ENCODE measurements around the gene COL2A1. TPM values are rescaled to one million over a fixed set of nuclear protein-coding genes. Genes with fewer than 3 reads are reported as not detected.
A peak's percentile ranks its signal among the peaks of the same experiment; 100 is the strongest.

Gene COL2A1
- total and polyA plus RNA-seq, 4 experiments from 2014 or later: not detected

DNA sequence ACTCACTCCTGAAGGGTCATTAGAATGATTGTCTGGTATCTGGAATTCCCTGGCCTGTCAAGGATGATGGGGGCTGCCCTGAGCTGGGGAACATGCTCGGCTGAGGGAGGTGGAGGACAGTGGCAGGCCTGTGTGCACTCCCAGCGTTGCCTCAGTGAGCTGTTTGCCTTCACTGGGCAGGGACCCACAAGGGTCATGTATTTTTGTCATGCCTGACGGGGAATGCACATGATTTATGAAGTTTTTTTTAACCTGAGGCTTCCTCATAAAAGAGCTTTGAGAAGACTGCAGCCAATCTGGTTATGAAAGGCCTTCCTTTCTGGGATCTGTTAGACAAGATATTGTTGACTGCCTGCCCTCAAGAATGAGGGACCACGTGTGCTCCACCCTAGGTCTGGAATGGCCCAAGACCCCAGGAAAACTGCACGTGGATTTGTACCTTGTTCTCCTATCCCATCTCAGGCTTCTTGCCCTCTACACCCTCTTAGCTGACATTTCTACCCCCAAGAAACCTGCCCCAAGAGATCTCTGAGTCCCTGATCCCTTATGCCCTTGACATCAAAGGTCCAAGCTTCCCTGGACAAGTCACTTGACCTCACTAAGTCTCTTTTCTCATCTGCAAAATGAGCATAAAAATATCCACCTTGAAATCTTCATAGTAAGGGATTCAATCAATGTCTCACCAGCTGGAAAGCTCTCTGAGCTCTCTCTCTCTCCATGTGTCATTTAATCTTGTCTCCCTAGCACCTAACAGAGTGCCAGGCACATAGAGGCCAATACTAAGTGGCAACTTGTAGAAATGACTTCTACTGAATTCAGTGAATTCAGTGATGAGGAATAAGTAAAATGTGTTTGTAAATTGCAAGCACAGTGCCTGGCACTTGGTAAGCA lies 24.5 kb upstream of the COL2A1 start:
- DNase-seq: no peak
- Histone ChIP-seq H3K9me3 (ENCODE audit: control insufficient read depth in 1 of 2, low read length in 2 of 2) (no peaks in the 10 kb centered on the region), H3K4me1 (ENCODE audit: insufficient read depth, low read length) (no peaks in the 10 kb centered on the region), H3K4me3 (ENCODE audit: low read length in 2 of 2) (no peak overlapping the region), H3K27me3 (ENCODE audit: insufficient read depth, low read length) (no peaks in the 10 kb centered on the region), H3K27ac (ENCODE audit: low read depth, low read length) (no peak overlapping the region), H3K36me3 (ENCODE audit: insufficient read depth, low read length) (no peaks in the 10 kb centered on the region)
- ChIA-PET POLR2A (ENCODE audit: partially characterized antibody) (interaction anchor here (0.6 kb wide), 1 partner anchor 311 kb away, joined by 3 read pairs; no protein-coding TSS in a partner anchor), CTCF (ENCODE audit: partially characterized antibody) (no interaction called here)
- H3K36me3 Mint-ChIP-seq: no peaks in the 10 kb centered on the region
- peak overlapping the region in 1 of 7 donors; percentile 8 for H3K27ac Mint-ChIP-seq
- no peaks in the 10 kb centered on the region for H3K4me1 Mint-ChIP-seq
- H3K9me3 Mint-ChIP-seq: no peaks in the 10 kb centered on the region
- H3K27me3 Mint-ChIP-seq: peaks cover 2 to 4% of the 10 kb centered on the region in 2 donors
- H3K4me3 Mint-ChIP-seq: no peak overlapping the region
- intact Hi-C loops (cut with micrococcal nuclease): no loop called here

DNA sequence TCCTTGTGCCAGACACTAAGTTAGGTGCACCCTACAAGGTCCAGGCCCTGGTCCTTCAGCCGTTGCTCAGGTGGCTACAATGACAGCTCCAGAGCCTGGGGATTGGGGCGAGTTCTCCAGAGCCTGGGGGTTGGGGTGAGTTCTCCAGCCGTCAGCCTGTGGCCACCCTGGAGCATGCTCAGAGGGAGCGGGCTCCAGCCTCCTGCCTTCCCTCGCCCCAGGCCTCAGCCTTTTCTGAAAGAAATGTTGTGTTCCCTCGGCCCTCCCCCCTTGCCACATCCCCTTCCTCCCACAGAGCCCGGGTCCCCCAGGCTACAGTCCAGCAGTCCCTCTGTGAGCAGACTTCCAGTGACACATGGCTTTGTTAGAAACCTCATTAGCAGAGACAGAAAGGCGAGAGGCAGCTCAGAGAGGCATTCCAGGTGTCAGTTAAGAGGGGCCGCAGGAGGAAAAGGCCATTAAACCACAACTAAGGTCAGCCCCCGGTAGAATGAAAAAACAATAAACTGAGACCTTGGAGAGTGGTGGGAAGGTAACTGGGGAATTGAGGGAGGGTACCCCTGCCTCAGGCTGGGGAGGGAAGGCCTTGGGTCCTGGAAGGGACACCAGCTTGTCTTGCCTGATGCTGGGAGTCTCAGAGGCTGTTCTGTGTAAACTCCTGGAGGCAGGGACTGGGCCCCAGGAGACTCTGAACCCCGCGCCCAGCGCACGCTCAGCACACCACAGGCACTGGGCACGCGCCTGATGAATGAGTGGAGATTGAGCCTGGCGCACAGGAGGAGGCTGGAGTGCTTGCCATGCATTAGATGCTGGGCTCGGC lies 23.1 kb upstream of the COL2A1 start:
- Mint-ChIP-seq H3K4me1 (no peaks in the 10 kb centered on the region), H3K4me3 (no peak overlapping the region), H3K36me3 (no peaks in the 10 kb centered on the region), H3K27ac (no peak overlapping the region), H3K27me3 (peaks cover 4 to 5% of the 10 kb centered on the region in 2 donors), H3K9me3 (no peaks in the 10 kb centered on the region)
- H3K9me3 ChIP-seq (ENCODE audit: control insufficient read depth in 1 of 2, low read length in 2 of 2): no peaks in the 10 kb centered on the region
- intact Hi-C loops (cut with micrococcal nuclease): no loop called here
- CTCF ChIA-PET (ENCODE audit: partially characterized antibody): no interaction called here
- H3K4me3 ChIP-seq (ENCODE audit: low read length in 2 of 2): no peak overlapping the region
- no peaks in the 10 kb centered on the region for H3K27me3 ChIP-seq (ENCODE audit: insufficient read depth, low read length)
- POLR2A ChIA-PET (ENCODE audit: partially characterized antibody): no interaction called here
- H3K36me3 ChIP-seq (ENCODE audit: insufficient read depth, low read length): no peaks in the 10 kb centered on the region
- no peaks in the 10 kb centered on the region for H3K4me1 ChIP-seq (ENCODE audit: insufficient read depth, low read length)
- DNase-seq: no peak
- H3K27ac ChIP-seq (ENCODE audit: low read depth, low read length): no peak overlapping the region

DNA sequence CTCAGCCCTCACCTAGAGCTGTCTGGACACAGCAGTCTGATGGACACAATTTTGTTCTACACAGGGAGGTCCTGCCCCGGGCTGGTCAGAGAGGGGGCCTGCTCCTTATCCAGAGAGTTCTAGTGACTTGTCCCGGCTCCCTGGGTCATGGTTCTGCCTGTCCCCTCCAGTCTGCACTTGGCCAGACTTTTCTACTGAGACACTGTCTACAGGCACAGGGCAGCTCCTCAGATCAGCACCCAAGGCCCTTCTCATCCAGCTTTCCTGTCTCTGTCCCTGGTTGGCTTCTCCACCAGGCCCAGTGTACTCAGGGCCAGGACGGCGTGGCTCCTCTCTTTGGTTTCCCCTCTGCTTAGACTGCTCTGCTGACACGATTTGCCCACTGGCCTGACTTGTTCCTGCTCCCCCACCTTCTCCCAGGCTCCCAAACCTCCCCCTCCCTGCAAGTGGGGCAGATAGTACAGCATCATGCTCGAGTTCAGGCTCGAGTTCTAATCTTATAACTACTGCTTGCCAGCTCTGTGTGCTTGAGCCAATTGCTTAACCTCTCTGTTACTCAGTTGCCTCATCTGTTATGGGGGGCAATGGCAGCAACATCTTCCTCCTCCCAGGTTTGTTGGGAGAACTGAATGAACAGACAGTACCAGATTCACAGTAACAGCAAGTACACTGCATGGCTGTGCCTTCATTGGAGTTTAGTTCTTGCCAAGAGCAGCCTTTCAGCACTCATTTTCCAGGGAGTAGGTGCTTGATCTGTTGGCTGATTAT lies 22.0 kb upstream of the COL2A1 start:
- no peaks in the 10 kb centered on the region for H3K9me3 Mint-ChIP-seq
- intact Hi-C loops (cut with micrococcal nuclease): no loop called here
- H3K4me1 ChIP-seq (ENCODE audit: insufficient read depth, low read length): no peaks in the 10 kb centered on the region
- DNase-seq: no peak
- H3K9me3 ChIP-seq (ENCODE audit: control insufficient read depth in 1 of 2, low read length in 2 of 2): no peaks in the 10 kb centered on the region
- no peak overlapping the region for H3K27ac ChIP-seq (ENCODE audit: low read depth, low read length)
- POLR2A ChIA-PET (ENCODE audit: partially characterized antibody): no interaction called here
- peaks cover 11 to 12% of the 10 kb centered on the region in 2 donors for H3K27me3 Mint-ChIP-seq
- no peaks in the 10 kb centered on the region for H3K4me1 Mint-ChIP-seq
- no peak overlapping the region for H3K4me3 ChIP-seq (ENCODE audit: low read length in 2 of 2)
- H3K27ac Mint-ChIP-seq: peak overlapping the region in 1 of 7 donors; percentile 77
- H3K36me3 Mint-ChIP-seq: no peaks in the 10 kb centered on the region
- H3K4me3 Mint-ChIP-seq: no peak overlapping the region
- CTCF ChIA-PET (ENCODE audit: partially characterized antibody): no interaction called here
- no peaks in the 10 kb centered on the region for H3K36me3 ChIP-seq (ENCODE audit: insufficient read depth, low read length)
- H3K27me3 ChIP-seq (ENCODE audit: insufficient read depth, low read length): peaks cover 3% of the 10 kb centered on the region

DNA sequence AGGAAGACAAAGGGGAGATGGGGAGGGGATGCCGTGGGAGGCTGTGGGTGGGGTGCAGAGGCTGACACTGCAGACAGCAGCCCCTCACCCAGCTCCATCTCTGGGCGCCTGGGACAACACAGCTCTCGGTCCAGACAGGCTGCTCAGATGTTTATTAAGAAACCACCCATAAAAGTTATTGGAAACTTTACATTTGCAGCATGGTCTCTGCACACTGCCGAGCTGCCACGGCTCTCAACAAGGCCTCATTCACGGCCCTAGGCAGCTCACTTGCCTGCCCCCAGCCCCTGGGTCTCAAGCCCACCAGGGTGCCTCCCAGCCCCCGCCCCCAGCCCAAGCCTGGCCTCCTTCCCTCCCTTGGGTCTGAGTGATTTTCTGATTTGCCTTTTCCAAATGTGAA lies 21.0 kb upstream of the COL2A1 start:
- no peaks in the 10 kb centered on the region for H3K36me3 Mint-ChIP-seq

DNA sequence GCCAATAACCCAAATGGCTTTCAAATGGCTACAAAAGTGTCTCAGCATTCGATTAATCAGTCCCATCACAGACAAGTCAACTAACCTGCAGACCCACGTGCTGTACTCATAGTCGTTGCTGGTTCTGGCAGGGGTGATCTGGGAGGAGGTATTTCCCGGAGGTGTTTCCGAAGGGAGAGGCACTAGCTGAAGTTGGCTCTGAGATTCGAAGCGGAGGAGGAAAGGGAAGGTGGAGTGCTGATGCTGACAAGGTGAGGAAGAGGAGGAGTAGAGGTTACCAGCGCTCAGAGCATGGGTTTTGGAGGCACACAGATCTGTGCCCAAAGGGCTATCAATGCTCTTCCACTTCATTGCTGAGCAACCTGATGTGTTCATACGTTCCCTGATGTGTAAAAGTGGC lies 20.5 kb upstream of the COL2A1 start:
- Histone ChIP-seq H3K4me3 (ENCODE audit: low read length in 2 of 2) (no peak overlapping the region), H3K36me3 (ENCODE audit: insufficient read depth, low read length) (no peaks in the 10 kb centered on the region), H3K9me3 (ENCODE audit: control insufficient read depth in 1 of 2, low read length in 2 of 2) (no peaks in the 10 kb centered on the region), H3K4me1 (ENCODE audit: insufficient read depth, low read length) (no peaks in the 10 kb centered on the region), H3K27ac (ENCODE audit: low read depth, low read length) (no peak overlapping the region), H3K27me3 (ENCODE audit: insufficient read depth, low read length) (peaks cover 3% of the 10 kb centered on the region)
- DNase-seq: no peak
- POLR2A ChIA-PET (ENCODE audit: partially characterized antibody): no interaction called here
- intact Hi-C loops (cut with micrococcal nuclease): no loop called here
- Mint-ChIP-seq H3K36me3 (no peaks in the 10 kb centered on the region), H3K4me1 (no peaks in the 10 kb centered on the region), H3K4me3 (peak overlapping the region in 1 of 8 donors; percentile 26), H3K27ac (no peak overlapping the region), H3K27me3 (peaks cover 11 to 16% of the 10 kb centered on the region in 2 donors), H3K9me3 (no peaks in the 10 kb centered on the region)
- CTCF ChIA-PET (ENCODE audit: partially characterized antibody): no interaction called here

More for the DNA sequence above, 21.0 kb upstream of the COL2A1 start:
- Histone ChIP-seq H3K9me3 (ENCODE audit: control insufficient read depth in 1 of 2, low read length in 2 of 2) (no peaks in the 10 kb centered on the region), H3K4me1 (ENCODE audit: insufficient read depth, low read length) (no peaks in the 10 kb centered on the region), H3K4me3 (ENCODE audit: low read length in 2 of 2) (no peak overlapping the region), H3K27ac (ENCODE audit: low read depth, low read length) (no peak overlapping the region), H3K27me3 (ENCODE audit: insufficient read depth, low read length) (peaks cover 3% of the 10 kb centered on the region), H3K36me3 (ENCODE audit: insufficient read depth, low read length) (no peaks in the 10 kb centered on the region)
- no peaks in the 10 kb centered on the region for H3K4me1 Mint-ChIP-seq
- no peak overlapping the region for H3K4me3 Mint-ChIP-seq
- no peak for DNase-seq
- ChIA-PET CTCF (ENCODE audit: partially characterized antibody) (no interaction called here), POLR2A (ENCODE audit: partially characterized antibody) (no interaction called here)
- H3K27me3 Mint-ChIP-seq: peaks cover 11 to 16% of the 10 kb centered on the region in 2 donors
- no peaks in the 10 kb centered on the region for H3K9me3 Mint-ChIP-seq
- H3K27ac Mint-ChIP-seq: no peak overlapping the region
- intact Hi-C loops (cut with micrococcal nuclease): no loop called here

DNA sequence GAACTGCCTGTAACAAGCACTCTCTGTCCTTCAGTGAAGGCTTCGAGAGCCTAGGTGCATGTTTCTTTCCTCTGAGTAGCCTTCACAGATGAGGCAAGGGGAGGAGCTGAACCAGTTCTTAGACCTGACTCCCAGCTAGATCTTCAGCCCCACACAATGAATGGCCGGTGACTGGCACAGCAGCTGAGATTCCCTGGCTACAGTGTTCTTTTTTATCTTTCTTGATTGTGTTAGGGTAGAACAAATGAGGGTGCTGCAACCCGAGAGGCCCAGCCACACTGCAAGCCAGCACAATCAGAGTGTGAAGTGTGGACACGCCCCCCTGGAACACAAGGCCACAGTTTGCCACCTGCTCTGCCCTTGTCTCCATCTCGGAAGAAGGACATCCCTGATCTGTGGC lies 19.1 kb upstream of the COL2A1 start:
- Histone ChIP-seq H3K27me3 (ENCODE audit: insufficient read depth, low read length) (peaks cover 3% of the 10 kb centered on the region), H3K36me3 (ENCODE audit: insufficient read depth, low read length) (no peaks in the 10 kb centered on the region), H3K4me1 (ENCODE audit: insufficient read depth, low read length) (no peaks in the 10 kb centered on the region), H3K4me3 (ENCODE audit: low read length in 2 of 2) (no peak overlapping the region), H3K9me3 (ENCODE audit: control insufficient read depth in 1 of 2, low read length in 2 of 2) (no peaks in the 10 kb centered on the region), H3K27ac (ENCODE audit: low read depth, low read length) (no peak overlapping the region)
- H3K36me3 Mint-ChIP-seq: no peaks in the 10 kb centered on the region
- no peaks in the 10 kb centered on the region for H3K4me1 Mint-ChIP-seq
- DNase-seq: no peak
- ChIA-PET CTCF (ENCODE audit: partially characterized antibody) (no interaction called here), POLR2A (ENCODE audit: partially characterized antibody) (no interaction called here)
- peaks cover 16 to 21% of the 10 kb centered on the region in 2 donors for H3K27me3 Mint-ChIP-seq
- no peaks in the 10 kb centered on the region for H3K9me3 Mint-ChIP-seq
- intact Hi-C loops (cut with micrococcal nuclease): no loop called here
- H3K4me3 Mint-ChIP-seq: no peak overlapping the region
- H3K27ac Mint-ChIP-seq: no peak overlapping the region
